Naive thymus-derived CD4-positive, alpha-beta T cell (primary cell): ENCODE data around the gene CABCOCO1. TPM values are rescaled to one million over a fixed set of nuclear protein-coding genes. Genes with fewer than 3 reads are reported as not detected.

Source experiments
- ATAC-seq: fragments of 150-1000 bp; cut with Tn5 transposase; 2 replicates; pipeline ENCODE4 v1.10.0; 2021; ENCODE audit warnings: mild to moderate bottlenecking, moderate library complexity
- CTCF ChIA-PET: fragments of 350-600 bp; sonication (Branson Sonifier 250); formaldehyde crosslinking; loops from one replicate; lab custom pipeline; 2021; ENCODE audit warnings: antibody characterized with exemption; lab: Charles Lee
- POLR2A ChIA-PET: fragments of 350-600 bp; sonication (Branson Sonifier 250); formaldehyde crosslinking; loops from one replicate; lab custom pipeline; 2021; ENCODE audit warnings: antibody characterized with exemption, inconsistent platforms; lab: Charles Lee
- DNase-seq, 9 donors: peaks; one replicate each; pipeline versions ENCODE4 v3.0.0 to v3.0.0-alpha.2; 2020 to 2022; ENCODE audit warnings: mixed read lengths in 1 of 9
- H3K27ac ChIP-seq: one replicate; pipeline ENCODE4 v1.7.0; 2013; ENCODE audit warnings: mild to moderate bottlenecking, low read depth, low read length, moderate library complexity
- H3K27me3 ChIP-seq, 2 donors: one replicate each; pipeline ENCODE4 v1.7.0; 2013; ENCODE audit warnings: low read length in 2 of 2, mild to moderate bottlenecking in 2 of 2, moderate library complexity in 2 of 2; ENCODE audit not compliant: control insufficient read depth in 2 of 2, insufficient read depth in 2 of 2
- H3K36me3 ChIP-seq, 3 experiments: 1 replicate in 2 of 3; 2 replicates in 1 of 3; pipeline ENCODE4 v1.7.0; 2013; ENCODE audit warnings: low read length in 3 of 3, mild to moderate bottlenecking in 3 of 3, moderate library complexity in 1 of 3; ENCODE audit not compliant: insufficient read depth in 3 of 3, control insufficient read depth in 2 of 3
- H3K4me1 ChIP-seq, 2 donors: one replicate each; pipeline ENCODE4 v1.7.0; 2013; ENCODE audit warnings: low read length in 2 of 2, mild to moderate bottlenecking in 2 of 2, moderate library complexity in 1 of 2; ENCODE audit not compliant: control insufficient read depth in 2 of 2, insufficient read depth in 2 of 2
- H3K4me3 ChIP-seq: 2 replicates; pipeline ENCODE4 v1.7.0; 2013; ENCODE audit warnings: mild to moderate bottlenecking, low read length
- H3K9me3 ChIP-seq, 3 experiments: 1 replicate in 2 of 3; 2 replicates in 1 of 3; pipeline ENCODE4 v1.7.0; 2013; ENCODE audit warnings: low read length in 3 of 3; ENCODE audit not compliant: control insufficient read depth in 2 of 3
- H3K27ac Mint-ChIP-seq, 9 donors: one replicate each; pipeline ENCODE4 v1.8.0; 2020 to 2022; ENCODE audit warnings: mixed read lengths in 9 of 9, mild to moderate bottlenecking in 8 of 9, moderate library complexity in 5 of 9, inconsistent platforms in 2 of 9
- H3K27me3 Mint-ChIP-seq, 5 donors: one replicate each; pipeline ENCODE4 v1.8.0; 2021 to 2022; ENCODE audit warnings: mixed read lengths in 5 of 5, mild to moderate bottlenecking in 1 of 5
- H3K36me3 Mint-ChIP-seq, 5 donors: one replicate each; pipeline ENCODE4 v1.8.0; 2020 to 2022; ENCODE audit warnings: mixed read lengths in 5 of 5, mild to moderate bottlenecking in 3 of 5, inconsistent platforms in 1 of 5
- H3K4me1 Mint-ChIP-seq, 7 donors: one replicate each; pipeline ENCODE4 v1.8.0; 2020 to 2022; ENCODE audit warnings: mixed read lengths in 7 of 7, mild to moderate bottlenecking in 3 of 7, inconsistent platforms in 1 of 7
- H3K4me3 Mint-ChIP-seq, 10 donors: one replicate each; pipeline ENCODE4 v1.8.0; 2020 to 2022; ENCODE audit warnings: mild to moderate bottlenecking in 10 of 10, mixed read lengths in 10 of 10, moderate library complexity in 6 of 10, inconsistent platforms in 2 of 10
- H3K9me3 Mint-ChIP-seq, 11 donors: one replicate each; pipeline ENCODE4 v1.8.0; 2020 to 2022; ENCODE audit warnings: mixed read lengths in 11 of 11, mild to moderate bottlenecking in 4 of 11, inconsistent platforms in 1 of 11, moderate library complexity in 1 of 11
- intact Hi-C, 2 donors: fragments of 100-400 bp; cut with micrococcal nuclease; formaldehyde crosslinking; loops; one replicate each; pipeline ENCODE4 v1.15.1; 2023
- polyA plus RNA-seq, 2 donors: library from polyadenylated mRNA; unstranded; fragments of 300-500 nt; fragmentation: Illumina TruSeq; gene quantifications; one replicate each; pipeline ENCODE4 v1.2.3, GENCODE V29; 2021
- total RNA-seq, 6 experiments: library from RNA in 5 of 6; stranded (reverse) in 5 of 6; gene quantifications; 1 replicate in 5 of 6; 2 replicates in 1 of 6; pipeline ENCODE4 v1.2.3 and lab custom pipeline; 2021 to 2026

CABCOCO1 gene
- total and polyA plus RNA-seq, 7 experiments from 2014 or later = not detected

GRCh38 chr10:61786728-61787127 lies 124.0 kb downstream of the CABCOCO1 start:
- Mint-ChIP-seq H3K27me3 (peaks cover 0 to 5% (median 0%) of the 10 kb centered on the region in 5 donors), H3K36me3 (peaks cover 0 to 7% (median 0%) of the 10 kb centered on the region in 5 donors), H3K4me3 (peak overlapping the region in 1 of 10 donors; percentile 10), H3K27ac (peak overlapping the region in 1 of 9 donors; percentile 8), H3K9me3 (peaks cover 0 to 7% (median 0%) of the 10 kb centered on the region in 11 donors), H3K4me1 (peaks cover 0 to 44% (median 0%) of the 10 kb centered on the region in 7 donors)
- CTCF ChIA-PET = no interaction called here
- H3K9me3 ChIP-seq = no peaks in the 10 kb centered on the region
- POLR2A ChIA-PET = interaction anchor here (0.6 kb wide), 1 partner anchor 987 kb away, joined by 4 read pairs; no protein-coding TSS in a partner anchor
- intact Hi-C loops = no loop called here
- DNase-seq (no peak), ATAC-seq (no peak)
- H3K36me3 ChIP-seq = no peaks in the 10 kb centered on the region
- H3K4me1 ChIP-seq = no peaks in the 10 kb centered on the region
- H3K27ac ChIP-seq = no peak overlapping the region
- H3K4me3 ChIP-seq = no peak overlapping the region
- no peaks in the 10 kb centered on the region for H3K27me3 ChIP-seq

GRCh38 chr10:61787170-61787569 lies 124.4 kb downstream of the CABCOCO1 start:
- CTCF ChIA-PET = no interaction called here
- H3K27me3 ChIP-seq = no peaks in the 10 kb centered on the region
- intact Hi-C loops = no loop called here

GRCh38 chr10:61789031-61789430 lies 126.3 kb downstream of the CABCOCO1 start:
- no peaks in the 10 kb centered on the region for H3K36me3 ChIP-seq

More at GRCh38 chr10:61787170-61787569, 124.4 kb downstream of the CABCOCO1 start:
- Histone ChIP-seq H3K27ac (no peak overlapping the region), H3K4me3 (no peak overlapping the region), H3K9me3 (no peaks in the 10 kb centered on the region), H3K36me3 (no peaks in the 10 kb centered on the region), H3K4me1 (no peaks in the 10 kb centered on the region)
- H3K4me3 Mint-ChIP-seq = peak overlapping the region in 1 of 10 donors; percentile 10
- peaks cover 0 to 3% (median 0%) of the 10 kb centered on the region in 5 donors for H3K27me3 Mint-ChIP-seq
- no peak for ATAC-seq
- H3K27ac Mint-ChIP-seq = peak overlapping the region in 1 of 9 donors; percentile 8
- no peak for DNase-seq
- peaks cover 0 to 4% (median 0%) of the 10 kb centered on the region in 11 donors for H3K9me3 Mint-ChIP-seq
- H3K36me3 Mint-ChIP-seq = peaks cover 0 to 3% (median 0%) of the 10 kb centered on the region in 5 donors
- H3K4me1 Mint-ChIP-seq = peaks cover 0 to 40% (median 0%) of the 10 kb centered on the region in 7 donors
- POLR2A ChIA-PET = no interaction called here

GRCh38 chr10:61791216-61791615 lies 128.5 kb downstream of the CABCOCO1 start:
- Mint-ChIP-seq H3K27ac (no peak overlapping the region), H3K27me3 (no peaks in the 10 kb centered on the region), H3K4me1 (peaks cover 0 to 12% (median 0%) of the 10 kb centered on the region in 7 donors), H3K9me3 (no peaks in the 10 kb centered on the region), H3K4me3 (no peak overlapping the region), H3K36me3 (no peaks in the 10 kb centered on the region)
- no peaks in the 10 kb centered on the region for H3K36me3 ChIP-seq
- H3K4me3 ChIP-seq = no peak overlapping the region
- H3K27me3 ChIP-seq = no peaks in the 10 kb centered on the region
- ChIA-PET POLR2A (no interaction called here), CTCF (no interaction called here)
- ATAC-seq = no peak
- H3K27ac ChIP-seq = no peak overlapping the region
- intact Hi-C loops = no loop called here
- H3K9me3 ChIP-seq = no peaks in the 10 kb centered on the region
- no peaks in the 10 kb centered on the region for H3K4me1 ChIP-seq
- DNase-seq = no peak

More at GRCh38 chr10:61789031-61789430, 126.3 kb downstream of the CABCOCO1 start:
- Histone ChIP-seq H3K9me3 (no peaks in the 10 kb centered on the region), H3K27ac (no peak overlapping the region), H3K4me3 (no peak overlapping the region), H3K27me3 (no peaks in the 10 kb centered on the region), H3K4me1 (no peaks in the 10 kb centered on the region)
- ATAC-seq = no peak
- Mint-ChIP-seq H3K27me3 (no peaks in the 10 kb centered on the region), H3K4me1 (peaks cover 0 to 33% (median 0%) of the 10 kb centered on the region in 7 donors), H3K9me3 (peaks cover 0 to 2% (median 0%) of the 10 kb centered on the region in 11 donors), H3K27ac (no peak overlapping the region), H3K36me3 (peaks cover 0 to 2% (median 0%) of the 10 kb centered on the region in 5 donors), H3K4me3 (no peak overlapping the region)
- intact Hi-C loops = no loop called here
- no peak for DNase-seq
- ChIA-PET CTCF (no interaction called here), POLR2A (no interaction called here)

- Mint-ChIP-seq H3K4me3 (no peak overlapping the region), H3K36me3 (no peaks in the 10 kb centered on the region), H3K27me3 (no peaks in the 10 kb centered on the region), H3K4me1 (peaks cover 0 to 6% (median 0%) of the 10 kb centered on the region in 7 donors), H3K27ac (no peak overlapping the region), H3K9me3 (no peaks in the 10 kb centered on the region)
- ChIA-PET CTCF (no interaction called here), POLR2A (no interaction called here)
- intact Hi-C loops = no loop called here
- Histone ChIP-seq H3K36me3 (no peaks in the 10 kb centered on the region), H3K4me1 (no peaks in the 10 kb centered on the region), H3K4me3 (no peak overlapping the region), H3K9me3 (no peaks in the 10 kb centered on the region), H3K27ac (no peak overlapping the region), H3K27me3 (no peaks in the 10 kb centered on the region)
- no peak for ATAC-seq
- no peak for DNase-seq
Observed at GRCh38 chr10:61792097-61792716, 129.5 kb downstream of the CABCOCO1 start.

GRCh38 chr10:61792921-61793320 lies 130.2 kb downstream of the CABCOCO1 start:
- Histone ChIP-seq H3K4me1 (no peaks in the 10 kb centered on the region), H3K27ac (no peak overlapping the region), H3K27me3 (no peaks in the 10 kb centered on the region), H3K4me3 (no peak overlapping the region), H3K9me3 (no peaks in the 10 kb centered on the region), H3K36me3 (no peaks in the 10 kb centered on the region)
- no peak for DNase-seq
- H3K27ac Mint-ChIP-seq = no peak overlapping the region
- H3K4me3 Mint-ChIP-seq = no peak overlapping the region
- intact Hi-C loops = no loop called here
- POLR2A ChIA-PET = no interaction called here
- peaks cover 0 to 6% (median 0%) of the 10 kb centered on the region in 7 donors for H3K4me1 Mint-ChIP-seq
- no peaks in the 10 kb centered on the region for H3K27me3 Mint-ChIP-seq
- H3K36me3 Mint-ChIP-seq = no peaks in the 10 kb centered on the region
- no peak for ATAC-seq
- CTCF ChIA-PET = no interaction called here
- H3K9me3 Mint-ChIP-seq = no peaks in the 10 kb centered on the region
